Epithelial cell of proximal tubule (primary cell): ENCODE data around the gene CCDC116. TPM values are rescaled to one million over a fixed set of nuclear protein-coding genes. Genes with fewer than 3 reads are reported as not detected.
"Not testable (repeated sequence)": the region's sequence is repeated elsewhere in the genome, so short reads cannot be mapped to it uniquely, and the experiment has no call there.

ENCODE experiments used
- DNase-seq: peaks from one replicate; pipeline ENCODE4 v3.0.0-alpha.2; 2011; ENCODE audit warnings: low read depth
- H3K4me3 ChIP-seq: 2 replicates; pipeline ENCODE4 v1.5.1; 2011; ENCODE audit warnings: low read depth, mild to moderate bottlenecking, low read length
- total RNA-seq: library from RNA; depleted of rRNA; stranded (reverse); fragments of >200 nt; gene quantifications from 2 replicates; pipeline ENCODE4 v1.2.3, GENCODE V29; 2015
- TF ChIP-seq, protein P1 (sequence below): conservative IDR thresholded peaks from 2 replicates; pipeline ENCODE4 v1.5.1; 2012; ENCODE audit warnings: low read depth, mild to moderate bottlenecking, low read length

Gene CCDC116
- total RNA-seq, 1 donor from 2014 or later: 0.17 TPM

- no peak for DNase-seq
- TF ChIP-seq, protein P1, sequence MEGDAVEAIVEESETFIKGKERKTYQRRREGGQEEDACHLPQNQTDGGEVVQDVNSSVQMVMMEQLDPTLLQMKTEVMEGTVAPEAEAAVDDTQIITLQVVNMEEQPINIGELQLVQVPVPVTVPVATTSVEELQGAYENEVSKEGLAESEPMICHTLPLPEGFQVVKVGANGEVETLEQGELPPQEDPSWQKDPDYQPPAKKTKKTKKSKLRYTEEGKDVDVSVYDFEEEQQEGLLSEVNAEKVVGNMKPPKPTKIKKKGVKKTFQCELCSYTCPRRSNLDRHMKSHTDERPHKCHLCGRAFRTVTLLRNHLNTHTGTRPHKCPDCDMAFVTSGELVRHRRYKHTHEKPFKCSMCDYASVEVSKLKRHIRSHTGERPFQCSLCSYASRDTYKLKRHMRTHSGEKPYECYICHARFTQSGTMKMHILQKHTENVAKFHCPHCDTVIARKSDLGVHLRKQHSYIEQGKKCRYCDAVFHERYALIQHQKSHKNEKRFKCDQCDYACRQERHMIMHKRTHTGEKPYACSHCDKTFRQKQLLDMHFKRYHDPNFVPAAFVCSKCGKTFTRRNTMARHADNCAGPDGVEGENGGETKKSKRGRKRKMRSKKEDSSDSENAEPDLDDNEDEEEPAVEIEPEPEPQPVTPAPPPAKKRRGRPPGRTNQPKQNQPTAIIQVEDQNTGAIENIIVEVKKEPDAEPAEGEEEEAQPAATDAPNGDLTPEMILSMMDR: no peak
- H3K4me3 ChIP-seq: no peak overlapping the region
These were observed 2.3 kb downstream of the CCDC116 start for GRCh38 chr22:21634844-21635243.

GRCh38 chr22:21635771-21636510 lies 3.4 kb downstream of the CCDC116 start:
- TF ChIP-seq, protein P1: no peak
- no peak for DNase-seq
- no peak overlapping the region for H3K4me3 ChIP-seq

DNA sequence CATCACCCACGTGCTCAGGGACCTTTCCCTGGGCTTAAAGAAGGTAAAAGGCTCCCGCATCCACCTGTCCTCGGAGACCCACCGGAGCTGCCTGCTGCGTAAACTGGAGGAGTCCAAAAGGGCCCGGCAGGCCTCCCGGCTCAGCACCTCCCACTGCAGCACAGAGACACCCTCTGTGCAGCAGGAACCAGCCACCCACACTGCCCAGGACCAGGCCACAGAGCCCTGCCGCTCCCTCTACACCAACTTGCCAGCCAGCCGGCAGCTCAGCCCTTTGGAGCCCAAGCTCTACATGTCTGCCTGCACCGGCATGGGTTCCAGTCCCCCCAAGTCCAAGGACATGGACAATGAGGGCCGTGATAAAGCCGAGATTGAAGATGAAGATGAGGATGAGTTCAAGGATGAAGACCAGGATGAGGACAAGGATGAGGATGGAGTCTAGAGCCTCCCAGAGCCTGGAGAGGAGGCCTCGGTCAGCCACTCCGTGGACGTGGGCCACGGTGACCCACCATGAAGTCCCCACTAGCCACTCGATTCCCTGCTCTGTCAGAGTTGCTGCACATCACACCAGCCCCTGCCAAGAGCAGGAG lies 4.2 kb downstream of the CCDC116 start:
- H3K4me3 ChIP-seq: no peak overlapping the region
- no peak for DNase-seq
- TF ChIP-seq, protein P1: no peak

DNA sequence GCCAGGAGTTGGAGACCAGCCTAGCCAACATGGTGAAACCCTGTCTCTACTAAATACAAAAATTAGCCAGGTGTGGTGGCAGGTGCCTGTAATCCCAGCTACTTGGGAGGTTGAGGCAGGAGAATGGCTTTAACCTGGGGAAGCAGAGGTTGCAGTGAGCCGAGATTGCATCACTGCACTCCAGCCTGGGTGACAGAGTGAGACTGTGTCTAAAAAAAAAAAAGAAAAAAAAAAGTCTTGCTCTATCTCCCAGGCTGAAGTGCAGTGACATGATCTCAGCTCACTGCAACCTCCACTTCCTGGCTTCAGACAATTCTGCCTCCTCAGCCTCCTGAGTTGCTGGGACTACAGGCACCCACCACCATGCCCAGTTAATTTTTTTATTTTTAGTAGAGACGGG lies 4.9 kb downstream of the CCDC116 start:
- not testable (repeated sequence) for DNase-seq, H3K4me3 ChIP-seq

DNA sequence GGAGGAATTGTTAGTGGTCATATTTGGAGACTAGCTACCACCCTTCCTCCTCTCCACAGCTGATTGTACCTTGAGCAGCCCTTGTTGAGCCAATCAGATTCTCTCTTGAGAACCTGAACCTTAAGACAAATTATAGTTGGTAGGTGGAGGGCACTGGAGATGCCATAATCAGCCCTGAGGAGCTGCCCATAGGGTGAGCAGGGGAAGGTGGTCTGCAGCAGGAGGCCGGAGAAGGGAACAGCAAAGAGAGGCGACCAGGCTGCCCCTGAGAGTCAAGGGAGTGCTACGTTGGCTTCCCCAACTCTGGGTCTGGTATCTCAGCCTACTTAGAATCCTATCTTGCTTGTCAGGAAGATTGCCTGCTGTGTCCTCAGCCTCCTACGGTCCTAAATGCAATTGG lies 6.8 kb downstream of the CCDC116 start:
- DNase-seq: no peak
- H3K4me3 ChIP-seq: no peak overlapping the region
- TF ChIP-seq, protein P1: no peak

DNA sequence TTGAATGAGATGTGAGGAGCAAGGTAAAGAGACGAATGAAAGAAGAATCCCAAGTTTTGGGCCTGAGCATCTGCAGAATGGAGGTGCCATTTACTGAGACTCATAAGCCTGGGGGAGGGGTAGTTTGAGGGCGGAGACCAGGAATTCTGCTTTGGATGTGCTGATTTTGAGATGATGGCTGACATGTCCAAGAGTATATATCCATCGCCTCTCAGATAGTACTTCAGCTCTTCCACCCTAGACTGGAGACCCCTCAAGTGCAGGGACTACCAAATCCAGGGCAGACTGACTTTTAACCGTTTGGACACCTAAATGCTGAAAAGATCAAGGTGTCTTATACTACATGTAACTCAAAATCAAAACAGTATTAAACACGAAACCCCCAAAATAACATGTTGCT lies 8.2 kb downstream of the CCDC116 start:
- no peak for DNase-seq
- H3K4me3 ChIP-seq: no peak overlapping the region
- TF ChIP-seq, protein P1: no peak

GRCh38 chr22:21641417-21641788 lies 8.8 kb downstream of the CCDC116 start:
- peak; percentile 25 for DNase-seq
- TF ChIP-seq, protein P1: peak; percentile 63

More at GRCh38 chr22:21641417-21641788, 8.8 kb downstream of the CCDC116 start:
- H3K4me3 ChIP-seq: peak overlapping the region; percentile 80
